GM18511 (cell line): ENCODE measurements around the gene PCLO.

ENCODE experiments used
- ATAC-seq: cut with Tn5 transposase; IDR thresholded peaks from one replicate; pipeline ENCODE4 v1.9.1; 2021; ENCODE audit warnings: mild to moderate bottlenecking, moderate library complexity; ENCODE audit not compliant: unreplicated experiment

PCLO gene

GRCh38 chr7:82841828-82842227, 320.9 kb downstream of the PCLO start:
- ATAC-seq, result no peak

- no peak for ATAC-seq
Observed at GRCh38 chr7:82840061-82840460, 322.6 kb downstream of the PCLO start.

GRCh38 chr7:82839555-82839954, 323.1 kb downstream of the PCLO start:
- ATAC-seq, result no peak

DNA sequence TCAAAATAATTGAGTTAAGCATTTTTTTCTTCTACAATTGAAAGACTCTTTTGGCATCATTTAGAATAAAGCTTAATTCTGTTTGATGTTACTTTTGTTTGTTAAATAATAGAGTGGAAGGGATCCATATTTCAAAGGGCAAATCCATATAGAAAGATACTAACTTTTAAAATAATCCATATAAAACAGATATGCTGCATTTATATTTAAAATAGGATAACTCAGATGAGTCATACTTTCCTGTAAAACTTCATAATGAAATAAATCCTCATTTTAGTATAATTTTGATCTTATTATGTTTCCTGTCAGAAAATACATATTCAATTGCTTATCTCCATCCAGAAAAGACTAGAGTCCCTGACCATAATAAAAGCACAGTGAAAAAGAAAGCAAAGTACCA, 323.6 kb downstream of the PCLO start:
- ATAC-seq, result no peak

GRCh38 chr7:82838314-82838713, 324.4 kb downstream of the PCLO start:
- no peak for ATAC-seq

DNA sequence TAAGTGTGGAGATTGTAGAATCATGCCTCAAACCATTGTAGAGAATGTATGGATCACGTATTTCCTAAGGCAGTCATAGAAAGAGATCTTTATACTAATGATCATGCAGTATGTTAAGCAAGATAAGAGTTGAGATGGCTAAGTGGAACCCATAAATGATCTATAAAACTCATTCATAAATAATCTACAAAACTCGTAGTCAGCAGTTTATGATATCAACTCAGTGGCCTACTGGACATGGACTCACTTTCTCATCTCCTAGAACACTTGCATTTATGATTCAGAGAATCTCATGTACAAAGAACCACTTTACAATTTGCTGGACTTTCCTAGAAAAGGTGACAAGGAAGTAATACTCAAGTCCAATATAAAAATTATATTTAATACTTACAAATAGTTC, 339.6 kb downstream of the PCLO start:
- ATAC-seq, result no peak

DNA sequence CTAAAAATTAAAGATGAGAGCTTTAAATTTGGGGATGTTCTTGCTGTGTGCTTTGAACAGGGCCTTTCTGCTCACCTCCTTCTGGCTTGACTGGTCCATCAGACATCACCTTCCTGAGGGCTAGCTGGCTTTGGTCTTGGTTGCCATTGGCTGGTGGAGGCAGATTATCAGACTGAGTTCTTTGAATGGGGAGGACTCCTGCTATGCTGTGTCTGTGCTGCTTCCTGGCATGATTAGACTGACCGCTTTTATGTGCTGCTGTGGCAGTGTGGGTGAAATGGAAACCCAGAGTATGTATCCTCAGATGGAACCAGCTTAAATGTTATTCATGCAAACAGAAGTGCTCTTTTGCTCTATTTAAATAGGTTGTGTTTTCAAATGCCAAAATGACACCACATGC, 341.6 kb downstream of the PCLO start:
- ATAC-seq, result no peak

DNA sequence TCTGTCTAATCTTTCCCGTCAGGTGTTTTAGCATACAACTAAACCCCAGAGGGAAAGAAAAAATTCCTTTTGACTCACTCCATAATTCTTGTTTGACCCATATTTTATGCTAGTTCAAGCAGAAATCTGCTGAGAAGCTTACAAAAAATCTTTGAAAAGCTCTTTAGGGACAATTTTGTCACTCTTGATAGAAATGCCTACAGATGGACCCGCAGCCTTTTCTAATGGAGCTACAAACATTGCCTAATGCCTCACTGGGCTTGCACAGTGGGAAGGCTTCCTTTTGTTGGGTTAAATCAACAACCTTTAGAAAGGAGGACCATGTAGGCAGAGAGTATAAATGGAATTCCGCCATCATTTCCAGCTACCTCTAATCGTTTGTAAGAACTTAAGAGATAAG, 344.5 kb downstream of the PCLO start:
- ATAC-seq, result no peak

GRCh38 chr7:82816272-82816671, 346.4 kb downstream of the PCLO start:
- ATAC-seq, result no peak

- ATAC-seq, result peak; percentile 87
Observed at GRCh38 chr7:82810558-82811259, 352.0 kb downstream of the PCLO start.

- ATAC-seq, result no peak
Observed at GRCh38 chr7:82808633-82809032, 354.1 kb downstream of the PCLO start.

- no peak for ATAC-seq
Observed at GRCh38 chr7:82805527-82805960, 357.1 kb downstream of the PCLO start.

DNA sequence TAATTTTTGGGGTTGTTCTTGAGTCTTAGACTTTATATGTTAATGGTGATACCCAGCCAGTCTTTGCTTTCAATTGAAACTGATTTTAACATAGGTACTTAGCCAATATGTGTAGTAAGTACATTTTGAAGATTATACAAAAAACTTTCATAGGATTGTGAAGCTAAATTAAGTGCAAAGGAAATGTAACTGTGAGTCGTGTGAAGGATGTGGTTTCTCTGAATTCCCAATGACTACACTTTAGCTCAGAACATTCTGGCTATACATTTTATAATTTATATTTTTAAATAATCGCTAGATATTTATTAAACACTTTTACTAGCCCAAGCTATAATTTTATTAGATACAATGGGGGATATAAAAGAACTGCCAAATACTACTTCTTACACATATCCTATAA, 359.3 kb downstream of the PCLO start:
- ATAC-seq, result no peak

GRCh38 chr7:82789883-82790609, 372.6 kb downstream of the PCLO start:
- no peak for ATAC-seq

- no peak for ATAC-seq
Observed at GRCh38 chr7:82778021-82778420, 384.7 kb downstream of the PCLO start.

DNA sequence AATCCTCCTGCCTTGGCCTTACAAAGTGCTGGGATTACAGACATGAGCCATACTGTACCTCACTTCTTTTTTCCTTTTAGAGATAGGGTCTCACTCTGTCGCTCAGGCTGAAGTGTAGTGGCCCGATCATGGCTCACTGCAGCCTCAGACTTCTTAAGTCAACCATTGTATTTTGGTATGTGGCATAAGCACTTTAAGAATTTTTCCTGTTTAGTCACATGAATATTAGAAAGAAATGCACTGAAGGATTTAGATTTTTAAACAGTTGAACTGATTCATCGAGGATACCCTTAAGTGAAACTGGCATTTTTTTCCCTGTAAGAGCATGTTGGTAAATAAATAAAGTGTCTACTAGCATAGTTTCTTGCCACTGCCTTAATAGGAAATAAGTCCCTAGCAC, 399.8 kb downstream of the PCLO start:
- ATAC-seq, result no peak

DNA sequence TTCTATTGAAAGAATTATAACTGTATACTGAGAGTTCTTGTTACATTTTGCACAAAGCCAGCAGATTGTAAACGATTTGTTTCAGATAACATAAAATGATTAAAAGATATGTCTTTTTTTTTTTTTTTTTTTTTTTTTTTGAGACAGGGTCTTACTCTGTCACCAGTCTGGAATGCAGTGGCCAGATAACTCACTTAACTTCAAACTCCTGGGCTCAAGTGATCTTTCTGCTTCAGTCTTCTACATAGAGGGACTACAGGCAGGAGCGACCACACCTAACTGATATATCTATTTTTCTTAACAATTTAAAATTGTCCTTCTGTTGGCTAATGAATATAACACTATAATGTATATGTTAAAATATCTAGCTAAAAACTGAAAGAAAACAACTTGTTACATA, 401.9 kb downstream of the PCLO start:
- no peak for ATAC-seq

- ATAC-seq, result no peak
Observed at GRCh38 chr7:82760074-82760473, 402.6 kb downstream of the PCLO start.

- ATAC-seq, result no peak
Observed at GRCh38 chr7:82755705-82756551, 406.8 kb downstream of the PCLO start.

GRCh38 chr7:82750007-82750406, 412.7 kb downstream of the PCLO start:
- ATAC-seq, result no peak

GRCh38 chr7:82745820-82746219, 416.9 kb downstream of the PCLO start:
- ATAC-seq, result no peak

DNA sequence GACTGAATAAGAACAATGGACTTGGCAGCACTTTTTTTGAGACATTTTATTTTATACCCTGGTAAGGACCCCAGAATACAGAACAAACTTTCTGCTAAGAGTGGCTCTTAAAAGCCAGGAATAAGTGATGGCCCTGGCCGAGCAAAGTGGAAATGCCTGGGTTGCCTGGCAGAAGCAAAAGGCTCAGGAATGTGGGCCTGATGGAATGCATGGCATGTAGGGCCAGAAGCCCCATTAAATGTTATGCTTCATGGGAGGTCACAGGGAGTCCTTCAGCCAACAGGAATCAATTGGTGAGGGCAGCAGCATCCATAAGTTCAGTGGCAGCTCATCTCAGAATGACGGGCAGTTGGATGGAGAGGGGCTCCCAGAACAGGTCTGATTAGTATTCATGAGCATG, 417.6 kb downstream of the PCLO start:
- no peak for ATAC-seq
